Measurements from ENCODE around the gene CHD2. TPM values are rescaled to one million over a fixed set of nuclear protein-coding genes. Genes with fewer than 3 reads are reported as not detected.

The CHD2 gene
- total RNA-seq, 1 experiment from 2014 or later: 63.3 TPM

DNA sequence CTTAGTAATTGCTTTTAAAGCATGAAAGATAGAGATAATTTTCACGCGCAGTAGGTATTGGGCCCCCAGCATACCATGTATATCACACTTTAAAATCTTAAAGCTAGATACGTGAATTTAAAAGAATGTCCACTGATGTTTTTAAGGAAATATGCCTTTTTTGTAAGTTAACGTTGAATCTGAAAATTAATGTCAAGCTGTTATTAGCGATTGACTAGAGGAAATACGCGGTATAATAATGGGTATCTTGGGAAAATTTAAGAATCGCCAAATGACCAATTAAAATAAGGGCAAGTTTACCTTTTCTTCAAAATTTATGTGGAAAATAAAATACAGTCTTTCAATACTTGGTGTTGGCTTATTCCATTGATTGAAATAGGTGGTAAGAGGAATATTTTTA lies 13.3 kb upstream of the CHD2 start:
- Histone ChIP-seq H3K27ac (ENCODE audit: insufficient read length, low read depth, low read length) (no peak overlapping the region), H4K20me1 (ENCODE audit: control insufficient read depth, insufficient read depth, insufficient read length) (no peaks in the 10 kb centered on the region), H3K56ac (ENCODE audit: insufficient read length, low read depth, low read length) (no peak overlapping the region), H3K79me1 (ENCODE audit: insufficient read depth, low read depth, low read length, poor library complexity, severe bottlenecking) (no peaks in the 10 kb centered on the region), H3K9me3 (ENCODE audit: control insufficient read depth, low read depth, low read length) (no peaks in the 10 kb centered on the region), H4K8ac (replicated peaks; ENCODE audit: insufficient read length, low read depth, low read length) (no peak overlapping the region), H3K4me2 (ENCODE audit: insufficient read depth, insufficient read length, low read length) (no peak overlapping the region), H2AFZ (ENCODE audit: low read length) (no peak overlapping the region), H3K27me3 (ENCODE audit: insufficient read depth, low read length) (no peaks in the 10 kb centered on the region), H4K91ac (ENCODE audit: insufficient read length, low read depth, low read length) (no peak overlapping the region), H2BK5ac (ENCODE audit: insufficient read length, low read length) (no peak overlapping the region), H2AK5ac (ENCODE audit: insufficient read length, low read length) (no peak overlapping the region), H3K79me2 (ENCODE audit: insufficient read depth, low read length) (peaks cover 30% of the 10 kb centered on the region; the same call in 1 of the 2 replicates), H2BK120ac (ENCODE audit: low read depth, low read length, poor library complexity, severe bottlenecking) (no peak overlapping the region), H2BK20ac (ENCODE audit: low read depth, low read length, poor library complexity, severe bottlenecking) (no peak overlapping the region), H3T11ph (ENCODE audit: low read length) (no peak overlapping the region), H3K4ac (ENCODE audit: low read depth, low read length) (no peak overlapping the region), H3K9ac (ENCODE audit: extremely low read depth, insufficient read length, low read length) (no peak overlapping the region), H3K18ac (ENCODE audit: insufficient read length, low read depth, low read length) (no peak overlapping the region), H2BK12ac (ENCODE audit: insufficient read length, low read depth, low read length) (no peak overlapping the region), H3K23ac (ENCODE audit: insufficient read length, low read depth, low read length) (no peak overlapping the region), H3K14ac (ENCODE audit: insufficient read depth, low read length) (no peak overlapping the region), H4K5ac (ENCODE audit: insufficient read length, low read depth, low read length) (no peak overlapping the region), H2BK15ac (ENCODE audit: low read depth, low read length) (no peak overlapping the region), H3K4me1 (ENCODE audit: insufficient read depth, low read length) (no peaks in the 10 kb centered on the region), H3K23me2 (ENCODE audit: insufficient read length, low read depth, low read length, poor library complexity, severe bottlenecking) (peaks cover 3% of the 10 kb centered on the region)
- H3K4me1 Mint-ChIP-seq: peaks cover 31 to 32% of the 10 kb centered on the region in 2 experiments
- WGBS (ENCODE audit: extremely low coverage, insufficient read length, low lambda C conversion rate): 100% methylated on average over 4 of the region's 8 CpGs
- no peak for DNase-seq
- no peaks in the 10 kb centered on the region for H3K27me3 Mint-ChIP-seq (ENCODE audit: low read depth)
- TF ChIP-seq, protein P1, sequence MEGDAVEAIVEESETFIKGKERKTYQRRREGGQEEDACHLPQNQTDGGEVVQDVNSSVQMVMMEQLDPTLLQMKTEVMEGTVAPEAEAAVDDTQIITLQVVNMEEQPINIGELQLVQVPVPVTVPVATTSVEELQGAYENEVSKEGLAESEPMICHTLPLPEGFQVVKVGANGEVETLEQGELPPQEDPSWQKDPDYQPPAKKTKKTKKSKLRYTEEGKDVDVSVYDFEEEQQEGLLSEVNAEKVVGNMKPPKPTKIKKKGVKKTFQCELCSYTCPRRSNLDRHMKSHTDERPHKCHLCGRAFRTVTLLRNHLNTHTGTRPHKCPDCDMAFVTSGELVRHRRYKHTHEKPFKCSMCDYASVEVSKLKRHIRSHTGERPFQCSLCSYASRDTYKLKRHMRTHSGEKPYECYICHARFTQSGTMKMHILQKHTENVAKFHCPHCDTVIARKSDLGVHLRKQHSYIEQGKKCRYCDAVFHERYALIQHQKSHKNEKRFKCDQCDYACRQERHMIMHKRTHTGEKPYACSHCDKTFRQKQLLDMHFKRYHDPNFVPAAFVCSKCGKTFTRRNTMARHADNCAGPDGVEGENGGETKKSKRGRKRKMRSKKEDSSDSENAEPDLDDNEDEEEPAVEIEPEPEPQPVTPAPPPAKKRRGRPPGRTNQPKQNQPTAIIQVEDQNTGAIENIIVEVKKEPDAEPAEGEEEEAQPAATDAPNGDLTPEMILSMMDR (conservative IDR thresholded peaks at IDR 0.05): no peak
- H3K9me3 Mint-ChIP-seq: peaks cover 4% of the 10 kb centered on the region in 2 experiments; a peak in 3 of 5 replicates
- peak overlapping the region in 1 of 3 experiments; percentile 94; a peak in 4 of 7 replicates for H3K27ac Mint-ChIP-seq
- H3K4me3 Mint-ChIP-seq: peak overlapping the region; percentile 50 to 89; a peak in 3 of 5 replicates
- peaks cover 66 to 82% (median 77%) of the 10 kb centered on the region in 3 experiments for H3K36me3 Mint-ChIP-seq (ENCODE audit: insufficient read depth in 1 of 3, low read depth in 3 of 3)

Data from H9 (cell line).